H4 (cell line): ENCODE results near the gene CALD1. TPM values are rescaled to one million over a fixed set of nuclear protein-coding genes. Genes with fewer than 3 reads are reported as not detected.

Source experiments
- DNase-seq: peaks from one replicate; pipeline ENCODE4 v3.0.0-alpha.2; 2015; ENCODE audit warnings: low spot score
- total RNA-seq: library from RNA; depleted of rRNA; stranded (reverse); fragments of >200 nt; shearing (Covaris generic); gene quantifications from 2 replicates; pipeline ENCODE4 v1.2.3, GENCODE V29; 2014

The CALD1 gene
- total RNA-seq, 1 experiment from 2014 or later = 195 TPM

GRCh38 chr7:134787064-134787463 is 7.6 kb downstream of the CALD1 start:
- DNase-seq = no peak

- DNase-seq = no peak
Measured at GRCh38 chr7:134787720-134788119, 8.3 kb downstream of the CALD1 start.

GRCh38 chr7:134788191-134788590 is 8.8 kb downstream of the CALD1 start:
- no peak for DNase-seq

GRCh38 chr7:134789967-134790685 is 10.7 kb downstream of the CALD1 start:
- DNase-seq = peak; percentile 40

DNA sequence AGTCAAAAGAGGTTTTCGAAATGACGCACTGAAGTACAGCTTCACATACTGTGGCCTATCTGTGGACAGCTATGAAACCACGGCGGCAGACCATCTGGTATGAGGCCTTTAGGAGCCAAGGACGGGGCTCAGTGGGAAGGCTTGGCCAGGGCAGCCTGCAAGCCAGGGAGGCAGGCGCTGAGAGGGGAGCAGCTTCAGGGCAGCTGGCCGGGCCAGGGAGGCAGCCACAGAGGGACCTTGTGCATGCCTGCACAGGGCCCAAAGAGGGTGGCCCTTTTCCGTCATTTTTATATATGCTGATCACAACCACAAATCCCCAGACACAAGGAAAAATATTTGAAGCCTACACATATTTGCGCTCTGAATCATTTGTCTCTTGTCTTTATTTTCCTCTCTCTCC is 13.5 kb downstream of the CALD1 start:
- DNase-seq = no peak

DNA sequence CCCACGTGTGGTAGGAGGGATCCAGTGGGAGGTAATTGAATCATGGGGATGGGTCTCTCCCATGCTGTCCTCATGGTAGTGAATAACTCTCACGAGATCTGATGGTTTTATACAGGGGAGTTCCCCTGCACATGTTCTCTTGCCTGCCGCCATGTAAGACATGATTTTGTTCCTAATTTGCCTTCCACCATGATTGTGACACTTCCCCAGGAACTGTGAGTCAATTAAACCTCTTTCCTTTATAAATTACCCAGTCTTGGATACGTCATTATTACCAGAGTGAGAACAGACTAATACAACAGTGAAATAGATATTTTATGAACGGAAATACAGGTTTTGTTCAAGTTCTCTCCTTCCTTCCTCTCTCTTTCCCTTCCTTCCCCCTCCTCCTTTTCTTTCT is 15.8 kb downstream of the CALD1 start:
- DNase-seq = no peak

DNA sequence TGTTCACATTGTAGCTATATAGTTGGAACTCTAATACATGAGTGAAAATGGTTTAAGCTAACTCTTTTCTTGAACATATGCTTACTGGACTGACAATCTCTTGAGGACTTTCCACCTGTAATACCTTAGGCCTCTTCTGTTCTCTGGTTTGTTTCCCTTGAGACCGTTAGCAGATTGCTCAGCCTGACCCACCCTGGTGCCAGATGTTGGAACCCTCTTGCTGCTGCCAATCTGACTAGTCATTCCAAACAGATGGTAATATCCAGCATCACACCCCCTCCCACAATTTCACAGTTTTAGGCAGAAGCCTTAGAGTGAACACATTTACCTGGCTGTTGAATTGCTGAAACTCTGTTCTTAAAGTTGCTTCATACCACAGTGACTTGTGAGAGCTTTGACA is 18.7 kb downstream of the CALD1 start:
- no peak for DNase-seq

- no peak for DNase-seq
Measured at GRCh38 chr7:134799377-134799776, 19.9 kb downstream of the CALD1 start.

DNA sequence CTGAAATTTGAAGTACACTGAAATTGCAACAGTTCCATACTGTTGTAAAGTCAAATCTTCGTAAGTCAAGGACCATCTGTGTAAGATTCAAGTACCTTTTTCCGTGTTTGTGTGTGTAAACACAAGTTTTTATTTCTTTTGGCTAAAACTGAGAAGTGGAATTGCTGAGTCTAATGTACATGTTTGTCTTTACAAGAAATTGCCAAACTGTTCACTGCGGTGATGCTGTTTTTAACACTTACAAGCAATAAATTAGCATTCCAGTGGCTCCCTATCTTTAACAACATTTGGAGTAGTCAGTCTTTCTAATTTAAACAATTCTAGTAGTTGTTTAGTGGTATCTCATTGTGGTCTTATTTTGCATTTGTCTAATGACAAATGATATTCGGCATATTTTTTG is 23.3 kb downstream of the CALD1 start:
- DNase-seq = no peak

DNA sequence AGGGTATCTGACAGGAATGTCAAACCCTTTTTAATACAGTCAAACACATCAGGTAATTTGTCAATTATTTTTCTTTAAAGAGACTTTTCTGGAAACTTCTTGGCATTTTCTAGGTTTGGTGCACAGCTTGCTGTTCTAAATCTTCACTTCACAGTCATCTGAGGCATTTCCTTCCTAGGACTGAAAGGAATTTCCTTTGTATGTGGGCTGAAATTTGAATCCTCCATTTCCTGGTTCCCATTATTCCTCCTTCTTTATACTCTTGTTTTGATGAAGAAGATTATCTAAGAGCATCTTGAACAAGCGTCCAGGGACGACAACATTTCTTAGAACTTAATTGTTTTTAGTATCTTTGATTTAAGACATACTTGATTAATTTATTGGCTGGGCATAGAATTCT is 24.9 kb downstream of the CALD1 start:
- no peak for DNase-seq

GRCh38 chr7:134804854-134805253 is 25.4 kb downstream of the CALD1 start:
- DNase-seq = no peak

DNA sequence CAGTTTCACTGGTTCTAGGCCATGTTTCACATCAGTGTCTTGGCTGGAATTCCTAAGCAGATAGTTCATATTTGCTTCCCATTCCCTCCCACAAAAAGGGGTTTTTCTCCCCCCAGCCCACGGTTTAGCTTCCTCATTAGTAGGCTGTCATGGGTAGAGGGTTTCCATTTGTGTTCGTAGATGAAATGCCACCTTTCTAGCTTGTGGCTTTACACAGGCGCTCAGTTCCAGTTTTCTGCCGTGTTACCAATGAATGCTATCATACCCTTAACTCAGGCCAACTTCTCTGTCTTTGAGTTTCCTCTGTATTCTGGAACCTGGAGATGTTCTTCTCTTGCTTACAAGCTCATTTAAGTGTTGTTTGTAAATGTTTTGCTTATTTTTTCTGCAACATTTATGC is 26.8 kb downstream of the CALD1 start:
- no peak for DNase-seq

DNA sequence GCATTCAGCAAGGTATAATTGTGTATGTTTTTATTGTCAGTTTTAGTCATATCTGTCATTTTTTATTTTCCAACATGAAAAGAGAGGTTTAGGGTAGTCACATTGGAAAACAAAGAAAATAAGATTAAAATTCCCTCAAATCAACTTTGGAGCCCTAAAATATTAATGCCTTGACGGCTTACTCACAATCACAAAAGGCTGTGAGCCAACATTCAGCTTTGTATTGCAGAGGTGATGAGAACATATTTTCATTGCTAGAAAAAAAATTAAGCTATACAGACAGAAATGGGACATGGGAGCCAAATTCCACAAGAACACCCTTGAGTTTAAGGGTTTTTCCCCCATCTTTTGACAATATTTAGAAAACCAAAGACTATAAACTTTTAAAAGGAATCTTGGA is 30.2 kb downstream of the CALD1 start:
- DNase-seq = no peak

DNA sequence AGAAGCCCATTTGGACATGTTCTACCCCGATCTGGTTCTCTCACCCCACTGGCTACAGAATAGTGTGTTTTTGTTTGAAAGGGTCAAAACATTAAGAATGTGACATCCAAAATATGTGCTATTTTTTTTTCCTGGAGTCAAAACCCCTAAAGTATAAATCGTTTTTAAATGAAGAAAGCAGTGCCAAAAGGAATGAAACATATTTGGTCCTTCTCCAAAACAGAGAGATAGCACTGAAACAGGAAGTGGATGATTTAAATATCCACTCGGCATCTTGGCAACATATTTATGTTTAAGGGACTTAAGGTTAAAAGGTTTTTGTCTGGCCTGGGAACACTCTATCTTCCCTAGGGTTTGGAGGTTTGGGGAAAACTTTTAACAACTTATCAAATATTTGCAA is 32.3 kb downstream of the CALD1 start:
- no peak for DNase-seq

GRCh38 chr7:134813663-134814396 is 34.4 kb downstream of the CALD1 start:
- DNase-seq = no peak

DNA sequence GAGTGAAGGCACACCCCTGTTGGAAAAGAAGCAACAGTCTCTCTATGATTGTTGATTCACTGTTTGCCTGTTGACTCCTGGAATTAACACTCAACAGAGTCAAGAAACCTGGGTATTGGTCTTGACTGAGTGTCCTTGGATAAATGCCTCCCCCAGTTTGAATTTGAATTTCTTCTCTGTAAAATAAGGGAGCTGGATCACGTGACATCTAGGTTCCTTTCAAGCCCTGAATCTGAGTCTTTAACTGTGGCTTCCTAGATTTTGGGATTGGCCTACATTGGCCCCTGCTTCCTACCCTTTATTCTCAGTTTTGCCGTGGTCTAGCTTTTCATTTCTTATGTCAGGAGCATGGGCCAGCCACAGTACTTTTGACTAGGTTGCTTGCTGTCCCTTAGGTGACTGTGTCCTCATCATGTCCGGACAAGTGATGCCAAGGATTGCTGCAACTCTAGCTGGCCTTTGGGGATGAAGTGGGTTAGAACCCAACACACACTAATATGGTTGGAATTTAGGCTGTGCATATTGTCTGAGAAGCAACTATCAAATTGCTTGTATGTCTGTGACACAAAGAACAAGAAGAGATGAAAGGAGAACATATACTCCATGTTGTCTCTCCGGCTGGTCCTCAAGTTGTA is 35.4 kb downstream of the CALD1 start:
- no peak for DNase-seq

GRCh38 chr7:134818613-134819345 is 39.3 kb downstream of the CALD1 start:
- no peak for DNase-seq

- DNase-seq = no peak
Measured at GRCh38 chr7:134819401-134819800, 40.0 kb downstream of the CALD1 start.

GRCh38 chr7:134820295-134820694 is 40.9 kb downstream of the CALD1 start:
- DNase-seq = no peak

- DNase-seq = no peak
Measured at GRCh38 chr7:134820778-134821177, 41.3 kb downstream of the CALD1 start.

DNA sequence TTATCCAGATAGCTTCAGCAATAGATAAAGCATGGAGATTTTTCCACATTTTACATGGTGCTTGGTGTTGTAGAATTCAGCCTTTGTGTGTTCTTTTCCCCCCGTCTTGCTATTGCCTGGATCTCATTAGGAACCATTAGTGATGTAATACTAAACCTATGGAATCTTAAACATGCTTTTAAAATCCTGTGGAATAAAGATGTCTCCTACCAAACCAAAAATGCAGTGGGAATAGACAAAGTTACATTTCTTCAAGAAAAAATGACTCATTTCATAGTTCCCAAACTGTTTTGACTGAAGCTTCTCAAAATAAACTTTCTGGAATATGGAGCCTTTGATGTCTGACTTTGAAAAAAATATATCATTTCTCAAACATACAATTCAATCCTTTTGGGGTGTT is 44.0 kb downstream of the CALD1 start:
- no peak for DNase-seq

DNA sequence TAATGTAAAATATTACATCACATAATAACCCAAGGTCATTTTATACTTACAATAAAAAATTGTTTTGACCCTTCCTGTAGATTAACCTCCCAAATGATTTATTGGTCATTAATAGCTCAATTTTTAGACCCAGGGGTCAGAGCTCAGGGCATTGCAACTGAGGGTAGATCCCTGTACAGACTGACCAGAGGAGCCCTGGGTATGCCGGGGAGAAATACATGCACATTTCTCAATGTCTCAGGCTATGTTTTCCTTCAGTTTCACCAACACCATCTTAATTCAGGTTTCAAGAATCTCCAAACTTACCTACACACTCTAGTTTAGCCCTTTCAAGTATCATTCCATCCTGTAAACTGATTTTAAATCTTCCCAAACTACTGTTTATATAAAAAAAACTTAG is 46.2 kb downstream of the CALD1 start:
- no peak for DNase-seq
